Caki2 (cell line): ENCODE data around the gene HAL. TPM values are rescaled to one million over a fixed set of nuclear protein-coding genes. Genes with fewer than 3 reads are reported as not detected.
"Not testable (repeated sequence)": the region's sequence is repeated elsewhere in the genome, so short reads cannot be mapped to it uniquely, and the experiment has no call there.

Experiments
- DNase-seq: peaks from one replicate; pipeline ENCODE4 v3.0.0-alpha.2; 2015; ENCODE audit warnings: low read depth
- in situ Hi-C: cut with HindIII; loops from 2 replicates; pipeline ENCODE4 v1.10.0; 2016; ENCODE audit warnings: low sequenced_read_pairs, low pct_unique_long_range_greater_than_20kb, mixed read lengths
- total RNA-seq: library from RNA; depleted of rRNA; stranded (reverse); fragments of >200 nt; shearing (Covaris generic); gene quantifications from 2 replicates; pipeline ENCODE4 v1.2.3, GENCODE V29; 2014; ENCODE audit warnings: low replicate concordance

The HAL gene
- total RNA-seq, 1 experiment from 2014 or later, result not detected

DNA sequence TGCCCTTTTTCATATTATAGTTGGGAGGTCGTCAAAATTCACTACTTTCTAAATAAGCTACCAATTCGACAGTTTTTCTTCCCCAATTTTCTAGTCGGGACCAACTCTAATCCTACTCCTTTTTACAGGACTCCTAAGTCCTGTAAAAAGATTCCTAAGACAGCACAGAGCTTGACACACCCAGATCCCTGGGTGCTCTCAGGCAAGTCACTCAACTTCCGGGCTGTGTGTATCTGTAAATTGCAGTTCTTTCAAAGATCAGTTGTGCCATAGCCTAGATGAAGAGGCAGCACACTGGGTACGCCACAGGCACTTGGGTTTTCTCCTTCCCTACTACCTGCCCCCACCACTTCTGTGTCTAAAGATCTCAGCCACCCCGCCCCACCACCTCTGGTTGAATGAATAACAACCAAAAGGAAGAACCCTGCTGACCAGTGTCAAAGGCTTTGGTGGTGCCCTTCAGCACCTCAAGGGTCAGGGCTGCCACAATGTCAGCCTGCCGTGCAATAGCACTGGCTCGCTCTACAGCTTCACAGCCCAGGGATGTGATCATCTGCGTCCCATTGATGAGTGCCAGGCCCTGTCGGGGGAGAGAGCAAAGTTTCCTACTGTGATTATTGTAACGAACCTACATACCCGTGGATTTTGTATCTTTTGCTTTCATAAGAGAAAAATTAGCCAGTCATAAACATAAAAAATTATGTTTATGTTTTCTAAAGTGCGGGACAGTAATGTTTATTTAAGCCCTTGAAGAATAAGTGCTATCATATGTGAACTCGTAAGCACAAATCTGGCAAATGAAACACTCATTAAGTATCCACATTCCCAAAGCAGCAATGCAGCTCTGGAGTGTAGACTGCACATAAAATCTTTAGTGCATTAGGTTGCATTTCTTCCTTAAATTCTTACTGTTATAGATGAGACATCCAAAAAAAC is 9.2 kb downstream of the HAL start:
- in situ Hi-C loops, result no loop called here

DNA sequence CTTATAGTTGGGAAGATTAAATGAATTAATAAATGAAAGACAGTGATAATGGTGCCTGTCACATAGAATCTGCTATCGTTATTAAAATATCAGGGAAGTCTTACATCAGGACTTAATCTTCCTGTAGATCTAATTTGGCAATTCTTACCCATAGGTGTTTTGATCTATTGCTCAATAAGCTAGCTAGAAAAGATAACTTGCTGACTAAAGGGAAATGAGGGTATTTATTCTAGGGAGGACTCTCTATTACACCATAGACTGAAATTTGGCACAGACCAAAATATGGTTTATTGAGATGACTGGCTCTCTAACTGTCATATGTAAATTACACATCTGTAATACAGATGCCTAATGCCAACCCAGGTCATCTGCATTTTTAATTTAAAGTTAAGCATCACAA is 11.5 kb downstream of the HAL start:
- DNase-seq, result no peak
- in situ Hi-C loops, result no loop called here

More for the DNA sequence above, 9.2 kb downstream of the HAL start:
- DNase-seq, result no peak

DNA sequence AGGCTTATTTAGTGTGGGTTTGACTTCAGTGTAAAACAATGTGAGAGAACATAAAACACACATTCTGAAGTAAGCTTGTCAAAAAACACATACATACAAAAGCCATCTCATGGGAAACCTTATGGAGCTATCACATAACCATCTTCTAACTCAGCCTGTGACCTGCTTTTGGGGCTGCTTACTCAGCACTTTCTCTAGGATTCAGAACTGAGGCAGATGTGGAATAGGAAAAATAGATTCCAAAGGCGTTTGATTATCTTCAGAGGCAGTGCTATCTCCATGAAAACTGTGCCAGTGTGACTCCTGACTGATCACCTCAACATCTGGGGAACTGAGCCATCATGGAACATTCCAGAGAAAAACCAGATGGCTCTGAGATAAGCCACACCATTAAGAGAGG is 13.5 kb downstream of the HAL start:
- in situ Hi-C loops, result no loop called here
- DNase-seq, result no peak

DNA sequence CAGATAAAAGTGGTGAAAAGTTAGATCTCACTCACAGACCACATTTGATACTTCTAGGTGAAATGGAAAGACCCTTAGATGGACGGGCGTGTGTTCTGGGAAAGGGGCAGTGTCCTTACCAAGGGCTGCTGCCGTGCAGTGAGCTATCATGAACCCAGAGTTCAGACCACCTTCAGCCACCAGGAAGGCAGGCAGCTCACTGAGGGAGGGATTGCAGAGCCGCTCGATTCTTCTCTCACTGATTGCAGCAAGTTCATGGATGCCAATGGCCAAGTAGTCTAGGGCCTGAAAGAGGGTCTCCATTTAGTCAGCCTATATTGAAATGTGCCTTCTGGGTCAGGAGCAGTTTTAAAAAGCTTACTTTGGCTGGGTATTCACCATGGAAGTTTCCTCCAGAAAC is 15.7 kb downstream of the HAL start:
- no peak for DNase-seq
- in situ Hi-C loops, result no loop called here

DNA sequence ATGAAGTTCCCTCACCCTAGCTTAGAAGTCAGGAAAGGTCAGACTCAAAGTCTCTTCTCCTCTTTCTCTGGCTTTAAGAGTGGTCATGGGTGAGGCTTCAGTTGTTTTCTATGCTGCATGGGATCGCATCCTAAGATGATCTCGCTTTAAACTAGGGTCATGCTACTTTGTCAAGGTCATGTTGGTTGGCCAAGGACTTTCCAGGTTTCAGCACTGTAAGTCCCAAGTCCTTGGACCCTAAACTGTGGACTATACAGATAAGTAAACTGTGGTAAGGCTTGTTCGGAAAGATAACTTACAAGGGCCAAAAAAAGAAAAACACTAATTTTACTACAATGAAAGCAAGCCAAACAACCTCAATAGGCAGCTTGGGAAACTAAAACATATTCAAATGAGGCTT is 17.4 kb downstream of the HAL start:
- DNase-seq, result no peak
- in situ Hi-C loops, result no loop called here

DNA sequence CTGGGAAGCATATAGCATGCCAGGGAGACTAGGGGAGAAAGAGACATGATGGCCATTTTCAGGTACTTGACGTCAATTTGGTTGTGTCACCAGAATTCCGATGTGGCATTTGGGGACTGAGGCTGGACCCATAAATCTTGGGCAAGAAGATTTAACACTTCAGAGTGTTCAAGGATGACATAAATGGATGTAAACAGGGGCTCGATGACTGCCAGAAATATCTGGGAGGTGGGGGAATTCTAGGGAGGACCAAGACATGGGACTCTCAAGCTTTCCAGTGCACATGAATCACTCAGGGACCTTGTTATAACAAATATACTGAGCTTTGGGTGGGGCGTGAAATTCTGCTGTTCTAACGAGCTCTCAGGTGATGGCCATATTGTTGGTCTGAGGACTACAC is 17.8 kb downstream of the HAL start:
- in situ Hi-C loops, result no loop called here
- no peak for DNase-seq

DNA sequence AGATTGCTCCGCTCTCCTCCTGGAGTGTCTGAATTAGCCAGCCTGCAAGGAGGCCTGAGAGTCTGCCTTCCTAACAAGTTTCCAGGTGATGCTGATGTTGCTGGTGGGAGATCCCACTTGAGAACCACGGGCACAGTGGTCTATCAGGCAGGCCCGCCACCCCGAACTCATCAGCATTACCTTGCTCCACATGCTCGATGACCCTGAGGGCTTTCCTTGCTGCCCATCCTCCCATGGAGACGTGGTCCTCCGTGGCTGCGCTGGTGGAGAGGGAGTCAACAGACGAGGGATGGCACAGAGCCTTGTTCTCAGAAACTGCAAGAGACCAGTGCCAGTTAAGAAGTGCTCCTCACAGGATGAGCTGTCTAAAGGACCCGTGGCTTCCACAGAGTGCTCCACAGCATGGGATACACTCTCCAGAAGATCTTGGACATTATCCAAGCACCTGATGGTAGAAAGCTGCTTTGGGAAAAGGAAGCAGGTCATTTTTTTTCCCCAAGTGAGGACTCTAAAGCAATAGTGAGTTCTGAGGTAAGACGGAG is 18.3 kb downstream of the HAL start:
- DNase-seq, result no peak
- in situ Hi-C loops, result no loop called here

DNA sequence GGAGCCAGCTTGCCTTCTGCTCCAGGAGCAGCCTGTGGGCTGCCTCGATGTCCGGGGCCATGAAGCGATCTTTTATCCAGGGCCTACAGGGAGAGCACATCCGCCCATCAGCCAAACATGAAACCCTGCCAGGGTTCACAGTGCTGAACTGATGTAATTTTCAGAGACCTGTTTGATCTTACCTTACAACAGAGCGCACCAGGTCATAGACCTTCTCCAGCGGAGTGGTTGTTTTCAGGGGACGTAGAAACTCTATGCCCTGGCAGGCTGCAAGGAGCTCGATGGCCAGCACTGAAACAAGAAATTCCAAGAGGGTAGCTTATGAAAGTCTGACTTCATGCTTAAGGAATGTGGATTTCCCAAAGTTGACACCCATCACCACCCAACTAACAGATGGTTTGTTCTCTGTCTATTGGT is 19.7 kb downstream of the HAL start:
- no peak for DNase-seq
- in situ Hi-C loops, result no loop called here

DNA sequence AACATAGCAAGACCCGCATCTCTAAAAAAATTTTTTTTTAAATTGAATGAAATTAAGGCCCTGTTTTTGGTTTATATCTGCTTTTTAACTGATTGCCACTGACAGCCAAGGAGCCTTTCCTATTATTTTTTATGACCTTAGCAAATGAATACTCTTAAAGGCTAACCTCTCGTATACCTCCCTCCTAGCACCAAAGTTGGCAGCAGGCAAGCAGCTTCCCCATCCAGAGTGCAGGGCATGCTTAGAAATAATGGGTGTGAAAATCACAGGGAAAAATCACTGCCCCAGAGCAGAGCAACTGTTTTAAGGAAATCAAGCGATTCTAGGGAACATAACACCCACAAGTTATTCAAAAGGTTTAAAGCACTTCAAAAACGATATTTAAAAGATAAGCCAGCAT is 20.7 kb downstream of the HAL start:
- no peak for DNase-seq
- in situ Hi-C loops, result no loop called here

DNA sequence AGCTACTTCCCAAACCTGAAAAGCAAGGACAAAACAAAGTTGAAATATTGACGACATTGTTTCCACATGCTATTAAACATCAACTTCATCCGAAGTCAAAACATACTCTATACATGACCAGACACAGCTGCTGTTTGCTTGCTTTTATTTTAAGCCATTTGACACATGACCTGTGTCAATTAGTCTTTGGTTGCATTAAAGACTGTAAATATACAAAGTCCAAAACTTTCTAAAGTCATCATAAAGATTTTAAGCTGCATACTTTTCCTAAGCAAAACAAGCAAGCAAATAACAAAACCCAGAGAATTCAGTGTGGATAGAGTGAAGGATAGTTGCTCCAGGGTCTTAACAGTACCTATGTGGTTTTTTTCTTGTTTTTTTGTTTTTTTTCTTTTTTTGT is 21.8 kb downstream of the HAL start:
- no peak for DNase-seq
- in situ Hi-C loops, result no loop called here

DNA sequence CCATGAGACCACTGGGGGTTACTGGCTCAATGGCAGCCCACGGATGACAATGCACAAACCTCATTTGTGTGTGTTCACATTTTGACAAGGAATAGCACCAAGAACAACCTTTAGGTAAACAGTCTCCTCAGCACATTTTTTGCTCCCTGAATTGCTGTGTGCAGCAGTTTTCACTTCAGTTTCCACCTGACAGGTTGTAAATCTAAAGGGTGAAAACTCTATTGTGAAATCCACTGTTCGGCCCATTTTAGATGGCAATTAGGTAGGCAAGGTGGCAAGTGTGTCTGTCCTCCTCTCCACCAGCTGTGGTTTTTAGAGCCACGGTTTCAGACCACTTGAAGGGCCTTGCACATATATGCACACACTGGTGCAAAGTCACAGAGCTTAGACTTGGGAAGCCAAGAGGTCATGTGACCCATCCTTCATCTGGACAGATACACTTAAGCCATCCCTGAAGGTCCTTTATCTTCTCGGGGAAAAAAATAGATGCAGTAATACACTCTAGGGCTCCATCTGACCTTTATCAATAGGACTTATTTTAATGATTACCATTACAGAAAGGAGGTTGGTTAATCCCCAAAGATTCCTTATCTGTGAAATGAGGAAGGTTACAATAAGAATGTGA is 23.2 kb downstream of the HAL start:
- DNase-seq, result no peak
- in situ Hi-C loops, result no loop called here

DNA sequence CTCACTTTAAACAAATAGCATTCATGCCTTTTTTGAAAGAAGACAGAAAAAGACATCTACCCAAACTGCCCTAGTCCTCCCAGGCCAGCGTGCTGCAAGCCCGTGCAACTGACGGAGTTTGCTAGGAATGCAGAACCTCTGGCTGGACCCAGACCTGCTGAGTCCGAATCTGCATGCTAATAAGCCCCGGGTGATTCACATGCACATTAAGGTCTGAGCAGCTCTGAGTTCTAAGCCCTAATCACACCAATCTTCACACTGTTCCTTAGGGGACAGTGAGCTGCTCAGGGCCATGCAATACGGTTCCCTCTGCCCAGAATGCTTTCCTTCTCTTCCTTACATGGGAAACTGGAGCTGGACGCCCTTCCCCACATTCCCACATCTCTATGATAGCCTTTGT is 25.2 kb downstream of the HAL start:
- in situ Hi-C loops, result no loop called here
- DNase-seq, result no peak

DNA sequence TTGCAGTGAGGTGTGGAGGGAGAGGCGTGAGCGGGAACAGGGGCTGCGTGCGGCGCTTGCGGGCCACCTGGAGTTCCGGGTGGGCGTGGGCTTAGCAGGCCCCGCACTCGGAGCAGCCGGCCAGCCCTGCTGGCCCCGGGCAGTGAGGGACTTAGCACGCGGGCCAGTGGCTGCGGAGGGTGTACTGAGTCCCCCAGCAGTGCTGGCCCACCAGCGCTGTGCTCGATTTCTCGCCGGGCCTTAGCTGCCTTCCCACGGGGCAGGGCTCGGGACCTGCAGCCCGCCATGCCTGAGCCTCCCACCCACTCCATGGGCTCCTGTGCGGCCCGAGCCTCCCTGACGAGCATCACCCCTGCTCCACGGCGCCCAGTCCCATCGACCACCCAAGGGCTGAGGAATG is 27.0 kb downstream of the HAL start:
- DNase-seq, in situ Hi-C loops: not testable (repeated sequence)

DNA sequence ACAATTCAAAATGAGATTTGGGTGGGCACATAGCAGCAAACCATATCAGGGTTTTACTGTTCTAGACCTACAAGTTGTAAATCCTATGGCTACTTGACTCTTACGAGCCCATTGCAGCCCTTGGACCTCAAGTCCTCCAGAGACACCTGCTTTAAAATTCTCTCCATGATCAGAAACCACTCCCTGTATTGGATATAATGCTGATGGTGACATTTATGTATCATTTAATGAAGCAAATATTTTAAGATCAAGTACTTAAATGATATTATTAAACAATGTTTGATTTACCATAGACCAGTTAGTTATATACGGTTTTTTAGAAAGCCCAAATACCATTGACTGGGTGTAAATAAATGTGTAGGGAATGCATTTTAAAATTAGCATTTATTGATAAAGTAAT is 28.8 kb downstream of the HAL start:
- in situ Hi-C loops, result no loop called here
- DNase-seq, result no peak

DNA sequence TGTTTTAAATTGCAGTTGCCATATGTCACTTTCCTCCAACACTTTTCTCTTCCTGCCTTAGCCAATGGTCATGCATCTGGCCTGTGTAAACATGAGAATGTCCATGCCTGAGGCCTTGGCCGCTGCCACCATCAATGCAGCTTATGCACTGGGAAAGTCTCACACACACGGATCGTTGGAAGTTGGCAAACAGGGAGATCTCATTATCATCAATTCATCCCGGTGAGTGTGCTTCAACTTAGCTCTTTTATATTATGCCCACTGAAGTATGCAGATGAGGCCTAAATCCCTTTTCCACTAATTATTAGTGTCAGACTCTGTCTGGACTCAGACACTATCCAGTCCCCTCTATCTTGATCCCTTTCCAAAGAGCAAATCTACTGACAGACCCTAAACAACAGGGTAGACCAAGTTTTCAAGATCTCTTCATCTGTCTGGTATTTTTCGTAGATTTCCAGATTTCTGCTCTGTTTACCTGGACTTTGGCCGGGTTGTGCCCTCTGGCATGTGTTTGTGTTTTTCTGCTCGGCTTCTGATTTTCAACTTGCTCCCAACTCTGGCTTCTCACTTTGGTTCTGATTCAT is 29.8 kb downstream of the HAL start:
- no peak for DNase-seq

DNA sequence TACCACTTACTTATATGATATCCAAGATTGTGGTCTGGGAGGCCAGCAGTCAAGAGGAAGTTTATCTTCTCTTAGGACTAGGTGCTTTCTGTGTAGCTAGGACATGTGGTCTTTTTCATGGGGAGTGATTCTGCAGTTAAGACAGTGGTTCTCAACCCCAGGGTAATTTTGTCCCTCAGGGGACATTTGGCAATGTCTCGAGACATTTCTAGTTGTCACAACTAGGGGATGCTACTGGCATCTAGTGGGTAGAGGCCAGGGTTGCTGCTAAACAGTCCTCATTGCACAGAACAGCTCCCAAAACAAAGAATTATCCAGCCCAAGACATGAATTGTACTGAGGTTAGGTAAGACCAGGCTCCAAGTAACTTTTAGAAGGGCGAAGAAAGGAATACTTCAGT is 33.0 kb downstream of the HAL start:
- DNase-seq, result peak; percentile 1
- in situ Hi-C loops, result no loop called here

More for the DNA sequence above, 29.8 kb downstream of the HAL start:
- in situ Hi-C loops, result no loop called here

DNA sequence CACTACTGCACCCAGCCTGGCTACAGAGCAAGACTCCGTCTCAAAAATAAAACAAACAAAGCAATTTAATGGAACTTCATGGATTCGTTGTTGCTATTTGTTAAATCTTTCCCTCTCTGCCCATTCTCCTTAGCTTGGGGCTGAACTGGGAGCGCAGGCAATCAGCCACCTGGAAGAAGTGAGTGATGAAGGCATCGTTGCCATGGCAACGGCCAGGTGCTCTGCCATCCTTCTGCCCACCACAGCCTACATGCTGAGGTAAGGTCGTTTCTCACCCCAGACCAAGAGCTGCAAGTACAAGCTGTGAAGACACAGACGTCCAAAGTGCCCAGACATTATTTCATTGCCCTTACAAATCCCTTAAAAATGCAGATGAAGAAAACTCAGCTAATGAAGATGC is 33.9 kb downstream of the HAL start:
- no peak for DNase-seq
- in situ Hi-C loops, result no loop called here

DNA sequence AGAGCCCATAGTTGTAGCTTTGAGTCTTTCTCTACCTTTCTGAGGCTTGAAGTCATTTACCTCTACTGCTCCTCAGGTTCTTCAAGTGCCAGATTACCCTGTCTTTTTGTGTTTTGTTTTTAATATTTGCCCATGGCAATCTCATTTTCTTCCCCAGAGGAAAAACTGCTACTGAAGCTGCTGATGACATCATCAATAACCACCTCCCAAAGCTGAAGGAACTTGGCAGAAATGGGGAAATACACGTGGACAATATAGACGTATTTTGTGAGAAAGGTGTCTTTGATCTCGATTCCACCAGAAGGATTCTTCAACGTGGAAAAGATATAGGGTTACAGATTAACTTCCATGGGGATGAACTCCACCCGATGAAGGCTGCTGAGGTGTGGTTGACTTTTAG is 35.9 kb downstream of the HAL start:
- in situ Hi-C loops, result no loop called here
- DNase-seq, result no peak

DNA sequence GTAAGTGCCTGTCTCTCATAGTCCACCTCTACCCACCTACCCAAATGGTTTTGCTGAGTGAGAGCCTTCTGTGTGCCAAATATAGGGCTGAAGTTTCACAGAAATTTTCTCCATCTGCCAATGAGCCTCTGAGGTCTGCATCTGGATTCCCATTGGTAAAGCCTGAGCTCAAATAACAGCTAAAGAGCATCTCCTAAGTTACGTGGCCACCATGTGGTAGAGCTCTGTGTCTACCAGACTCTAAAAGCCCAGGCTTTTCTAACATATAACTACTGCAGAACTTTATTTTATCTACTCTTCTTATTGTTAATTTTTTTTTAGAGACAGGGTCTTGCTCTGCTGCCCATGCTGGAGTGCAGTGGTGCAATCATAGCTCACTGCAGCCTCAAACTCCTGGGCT is 37.0 kb downstream of the HAL start:
- in situ Hi-C loops, result no loop called here
- DNase-seq, result peak; percentile 3
